K562 (cell line): ENCODE results near the gene RSPH3. TPM values are rescaled to one million over a fixed set of nuclear protein-coding genes. Genes with fewer than 3 reads are reported as not detected.

Source experiments
- ATAC-seq: fragments of 200-7000 bp; cut with Tn5 transposase; 3 replicates; pipeline ENCODE4 v1.9.1; 2020; ENCODE audit warnings: moderate library complexity
- BruUV-seq: library from RNA; stranded (reverse); fragments of 400-500 nt; replicated peaks from 2 replicates; lab custom pipeline; 2021; lab: Mats Ljungman, UMichigan
- CTCF ChIA-PET: fragments of 300-600 bp; formaldehyde crosslinking; extraction: SDS; loops from one replicate; lab custom pipeline; 2021; ENCODE audit warnings: low intra/inter-chr PET ratio; lab: Yijun Ruan, JAX
- POLR2A ChIA-PET: fragments of 300-600, 350-650 bp; sonication (Branson Sonifier 250); formaldehyde crosslinking; extraction: SDS; loops from one replicate; lab custom pipeline; 2021; ENCODE audit warnings: antibody characterized with exemption, inconsistent platforms; lab: Yijun Ruan, JAX
- DNase-seq, 4 experiments: peaks; one replicate each; pipeline versions ENCODE4 v3.0.0 to v3.0.0-alpha.2; 2011 to 2018; ENCODE audit warnings: low spot score in 3 of 4, mixed read lengths in 3 of 4; ENCODE audit errors: extremely low read depth in 1 of 4
- FAIRE-seq: peaks from 2 replicates; lab custom pipeline; 2011; peaks lifted over from hg19 to GRCh38; lab: Jason Lieb, UNC
- H2AFZ ChIP-seq: 2 replicates; pipeline ENCODE4 v1.6.0; 2011; ENCODE audit warnings: low read depth, low read length, control low read depth, inconsistent platforms
- H3K27ac ChIP-seq: fragments of 200-600 bp; 3 replicates; pipeline ENCODE4 v1.8.0; 2011; ENCODE audit warnings: low read depth, mild to moderate bottlenecking, control low read depth, inconsistent platforms, low read length, moderate library complexity, mixed read lengths; ENCODE audit errors: extremely low read depth
- H3K27me3 ChIP-seq, 2 experiments: fragments of 300-600 bp in 1 of 2; 2 replicates in 1 of 2; 3 replicates in 1 of 2; pipeline versions ENCODE4 v1.6.0 to v1.8.0; 2011; ENCODE audit warnings: inconsistent platforms in 2 of 2, low read length in 2 of 2, mild to moderate bottlenecking in 1 of 2, mixed read lengths in 1 of 2, moderate library complexity in 1 of 2; ENCODE audit not compliant: control insufficient read depth in 2 of 2, insufficient read depth in 2 of 2
- H3K36me3 ChIP-seq: fragments of 300-600 bp; 3 replicates; pipeline ENCODE4 v1.8.0; 2011; ENCODE audit warnings: mild to moderate bottlenecking, low read length, inconsistent platforms; ENCODE audit not compliant: control insufficient read depth, insufficient read depth
- H3K4me1 ChIP-seq, 2 experiments: fragments of 200-600 bp in 1 of 2; replicated peaks in 1 of 2; 2 replicates in 1 of 2; 3 replicates in 1 of 2; pipeline versions ENCODE4 v1.5.1 to v1.8.0; 2011; ENCODE audit warnings: inconsistent platforms in 2 of 2, low read length in 2 of 2, mild to moderate bottlenecking in 1 of 2, mixed read lengths in 1 of 2, moderate library complexity in 1 of 2; ENCODE audit not compliant: control insufficient read depth in 2 of 2, insufficient read depth in 2 of 2
- H3K4me2 ChIP-seq: 2 replicates; pipeline ENCODE4 v1.6.1; 2011; ENCODE audit warnings: low read length, control low read depth, inconsistent platforms, mixed read lengths; ENCODE audit not compliant: insufficient read depth
- H3K4me3 ChIP-seq: fragments of 200-600 bp; sonication (generic), shearing (Covaris generic); 2 replicates; pipeline ENCODE4 v1.5.1; 2016; ENCODE audit warnings: control low read depth, inconsistent platforms
- H3K79me2 ChIP-seq: fragments of 200-600 bp; 3 replicates; pipeline ENCODE4 v1.8.0; 2011; ENCODE audit warnings: low read length, inconsistent platforms; ENCODE audit not compliant: control insufficient read depth, insufficient read depth
- H3K9ac ChIP-seq, 2 experiments: 2 replicates each; pipeline versions ENCODE4 v1.6.0 to v1.6.1; 2011; ENCODE audit warnings: low read depth in 2 of 2, low read length in 2 of 2, control low read depth in 1 of 2, inconsistent platforms in 1 of 2, mild to moderate bottlenecking in 1 of 2, mixed read lengths in 1 of 2; ENCODE audit not compliant: insufficient read depth in 1 of 2
- H3K9me1 ChIP-seq: one replicate; pipeline ENCODE4 v1.6.0; 2011; ENCODE audit warnings: inconsistent platforms, mild to moderate bottlenecking, low read length, moderate library complexity; ENCODE audit not compliant: control insufficient read depth, insufficient read depth
- H3K9me3 ChIP-seq: replicated peaks from 2 replicates; pipeline ENCODE4 v1.5.1; 2011; ENCODE audit warnings: low read depth, low read length, inconsistent platforms; ENCODE audit not compliant: control insufficient read depth, insufficient read depth
- H4K20me1 ChIP-seq: replicated peaks from 2 replicates; pipeline ENCODE4 v1.6.1; 2011; ENCODE audit warnings: low read length, inconsistent platforms, mixed read lengths; ENCODE audit not compliant: control insufficient read depth, insufficient read depth
- BMI1 ChIP-seq: fragments of 150-350 bp; IDR thresholded peaks from 2 replicates; pipeline ENCODE4 v1.6.1; 2014; ENCODE audit warnings: low read length
- CBX8 ChIP-seq: fragments of 200-600 bp; sonication (generic); IDR thresholded peaks from 2 replicates; pipeline ENCODE4 v1.6.1; 2012; ENCODE audit warnings: borderline replicate concordance, mixed run types, low read depth, mild to moderate bottlenecking, moderate library complexity, mixed read lengths, low read length, control low read depth, inconsistent platforms; ENCODE audit not compliant: poor library complexity, severe bottlenecking; ENCODE audit errors: extremely low read depth
- CTBP1 ChIP-seq: fragments of 450-650 bp; IDR thresholded peaks from 2 replicates; pipeline ENCODE4 v1.6.1; 2016; ENCODE audit warnings: borderline replicate concordance
- ETS1 ChIP-seq: conservative IDR thresholded peaks from 2 replicates; pipeline ENCODE4 v1.6.1; 2011; ENCODE audit warnings: low read depth, mild to moderate bottlenecking, low read length; ENCODE audit not compliant: control insufficient read depth
- RNF2 ChIP-seq: sonication (generic); IDR thresholded peaks from 2 replicates; pipeline ENCODE4 v1.6.1; 2016
- SAP30 ChIP-seq: fragments of 200-600 bp; sonication (generic); IDR thresholded peaks from 2 replicates; pipeline ENCODE4 v1.6.1; 2012; ENCODE audit warnings: borderline replicate concordance, low read depth, mild to moderate bottlenecking, moderate library complexity, low read length, control low read depth, inconsistent platforms; ENCODE audit not compliant: insufficient read depth, poor library complexity, severe bottlenecking
- SIX5 ChIP-seq, 2 experiments: IDR thresholded peaks; 2 replicates each; pipeline ENCODE4 v1.6.1; 2011; ENCODE audit warnings: low read length in 2 of 2, borderline replicate concordance in 1 of 2, low read depth in 1 of 2, mild to moderate bottlenecking in 1 of 2, moderate library complexity in 1 of 2; ENCODE audit not compliant: insufficient read depth in 1 of 2
- SLC30A9 ChIP-seq: fragments of 250-450 bp; sonication (Bioruptor Pico); IDR thresholded peaks from 2 replicates; pipeline ENCODE4 v1.8.0; 2022; ENCODE audit warnings: mild to moderate bottlenecking, moderate library complexity
- ZBTB49 ChIP-seq: sonication (generic); formaldehyde crosslinking; IDR thresholded peaks from 2 replicates; pipeline ENCODE4 v1.8.0; 2022; ENCODE audit warnings: missing genetic modification reagents, mild to moderate bottlenecking, borderline replicate concordance
- ZNF589 ChIP-seq: fragments of 200-800 bp; sonication (Bioruptor generic); IDR thresholded peaks from 2 replicates; pipeline ENCODE4 v1.6.1; 2016; ENCODE audit warnings: low read depth, missing genetic modification characterization, missing compliant biosample characterization
- ZSCAN32 ChIP-seq: fragments of 450-650 bp; formaldehyde crosslinking; IDR thresholded peaks from 2 replicates; pipeline ENCODE4 v1.4.0; 2020; ENCODE audit warnings: mild to moderate bottlenecking, moderate library complexity
- WGBS: fragments of 100-300 bp; shearing (Covaris generic); methylation state at CpG from one replicate; pipeline ENCODE4 v1.1.6; 2016; ENCODE audit warnings: low coverage, mixed read lengths; ENCODE audit not compliant: insufficient coverage; ENCODE audit errors: missing lambda C conversion rate; 5-methylcytosine and 5-hydroxymethylcytosine counted together
- in situ Hi-C: fragments of 300-500 bp; cut with MboI; formaldehyde crosslinking; loops from 4 replicates; pipeline ENCODE4 v1.15.0; 2018; ENCODE audit warnings: inconsistent platforms, mixed read lengths
- intact Hi-C: fragments of 100-400 bp; cut with micrococcal nuclease; formaldehyde crosslinking; loops from 2 replicates; pipeline ENCODE4 v1.14.2; 2022
- polyA plus RNA-seq, 8 experiments: library from polyadenylated mRNA; depleted of rRNA in 4 of 8; stranded (reverse) in 5 of 8; unstranded in 3 of 8; fragments of >200 nt; fragmentation: Nextera tagmentation in 2 of 8; fragmentation: Illumina TruSeq in 1 of 8; extraction: Ambion mirVana in 2 of 8; extraction: Trizol in 1 of 8; gene quantifications; 2 replicates each; pipeline versions ENCODE4 v1.2.1 to v1.2.3, GENCODE V29; 2011 to 2014; ENCODE audit warnings: inconsistent platforms in 1 of 8, missing spikeins in 1 of 8
- total RNA-seq, 7 experiments: library from RNA; depleted of rRNA in 6 of 7; stranded (reverse); fragments of >200 nt in 6 of 7; fragmentation: Illumina TruSeq in 2 of 7; extraction: Trizol in 2 of 7; gene quantifications; 2 replicates each; pipeline versions ENCODE4 v1.2.1 to v1.2.3, GENCODE V29; 2011 to 2021; ENCODE audit warnings: low replicate concordance in 1 of 7
- TF ChIP-seq, protein P1 (sequence below): fragments of 450-650 bp; IDR thresholded peaks from 2 replicates; pipeline ENCODE4 v1.6.1; 2017; ENCODE audit warnings: antibody characterized with exemption, mild to moderate bottlenecking

Gene RSPH3
- total and polyA plus RNA-seq, 9 of the 15 experiments (the other 6 are each of a cell fraction or from before 2014, with no cell fraction given): 0.52 to 2.9 (median 1.5) TPM

DNA sequence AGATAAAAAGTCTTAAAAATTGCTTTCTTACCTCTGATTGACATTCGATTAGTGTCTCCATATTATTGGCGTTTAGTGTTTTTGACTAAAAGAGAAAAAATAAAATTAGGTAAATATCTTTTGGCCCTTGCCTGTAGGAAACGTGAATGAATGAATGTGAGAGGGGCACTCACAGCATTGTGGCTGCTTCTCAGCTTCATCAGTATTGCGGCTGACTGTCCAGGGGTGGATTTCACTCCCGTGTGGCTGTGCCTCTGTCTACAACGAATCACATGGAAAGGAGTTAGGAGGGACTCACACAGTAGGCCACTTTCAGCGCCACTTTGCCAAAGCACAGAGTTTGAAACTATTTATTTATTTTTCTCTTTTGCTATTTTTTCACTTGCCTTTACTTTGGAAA lies 43.9 kb upstream of the RSPH3 start:
- H3K27me3 ChIP-seq: peaks cover 59 to 64% of the 10 kb centered on the region in 2 experiments
- H3K27ac ChIP-seq: no peak overlapping the region
- FAIRE-seq (no peak), ATAC-seq (no peak), DNase-seq (no peak)
- ChIA-PET CTCF (interaction anchor here (2.1 kb wide), 1 partner anchor 60 kb away, joined by 14 read pairs; no protein-coding TSS in a partner anchor), POLR2A (interaction anchor here (1.0 kb wide), 1 partner anchor 9 kb away, joined by 3 read pairs; no protein-coding TSS in a partner anchor)
- no peak overlapping the region for H3K4me2 ChIP-seq
- H3K4me3 ChIP-seq: no peak overlapping the region
- H3K4me1 ChIP-seq: no peaks in the 10 kb centered on the region
- no TSS peak for BruUV-seq
- H3K79me2 ChIP-seq: no peaks in the 10 kb centered on the region
- no peak overlapping the region for H2AFZ ChIP-seq
- H3K9ac ChIP-seq: no peak overlapping the region
- intact Hi-C loops: loop anchor here (5.0 kb wide), 1 partner anchor 342 kb away; no protein-coding TSS in a partner anchor
- no peaks in the 10 kb centered on the region for H4K20me1 ChIP-seq
- H3K36me3 ChIP-seq: no peaks in the 10 kb centered on the region
- H3K9me1 ChIP-seq: no peaks in the 10 kb centered on the region
- WGBS: 2% methylated on average over 7 of the region's 7 CpGs
- no peaks in the 10 kb centered on the region for H3K9me3 ChIP-seq
- in situ Hi-C loops: loop anchor here (5.0 kb wide), 1 partner anchor 58 kb away; no protein-coding TSS in a partner anchor
- peak; percentile 36 for TF ChIP-seq CBX8
- TF ChIP-seq SAP30: no peak
- TF ChIP-seq SLC30A9 (CRISPR knock-in tag): no peak
- TF ChIP-seq CTBP1: no peak
- no peak for TF ChIP-seq ZSCAN32 (CRISPR knock-in tag)
- no peak for TF ChIP-seq ETS1
- TF ChIP-seq ZNF589 (CRISPR knock-in tag): no peak
- TF ChIP-seq BMI1: 0 out of 2 replicates have a peak, but pooled peaks have one; percentile 32
- peak; percentile 67; the same call in 1 of the 2 replicates for TF ChIP-seq RNF2
- no peak for TF ChIP-seq SIX5 (IDR thresholded peaks at IDR 0.05; ENCODE audit: borderline replicate concordance in 1 of 2, insufficient read depth in 1 of 2, low read depth in 1 of 2, low read length in 2 of 2)
- TF ChIP-seq, protein P1, sequence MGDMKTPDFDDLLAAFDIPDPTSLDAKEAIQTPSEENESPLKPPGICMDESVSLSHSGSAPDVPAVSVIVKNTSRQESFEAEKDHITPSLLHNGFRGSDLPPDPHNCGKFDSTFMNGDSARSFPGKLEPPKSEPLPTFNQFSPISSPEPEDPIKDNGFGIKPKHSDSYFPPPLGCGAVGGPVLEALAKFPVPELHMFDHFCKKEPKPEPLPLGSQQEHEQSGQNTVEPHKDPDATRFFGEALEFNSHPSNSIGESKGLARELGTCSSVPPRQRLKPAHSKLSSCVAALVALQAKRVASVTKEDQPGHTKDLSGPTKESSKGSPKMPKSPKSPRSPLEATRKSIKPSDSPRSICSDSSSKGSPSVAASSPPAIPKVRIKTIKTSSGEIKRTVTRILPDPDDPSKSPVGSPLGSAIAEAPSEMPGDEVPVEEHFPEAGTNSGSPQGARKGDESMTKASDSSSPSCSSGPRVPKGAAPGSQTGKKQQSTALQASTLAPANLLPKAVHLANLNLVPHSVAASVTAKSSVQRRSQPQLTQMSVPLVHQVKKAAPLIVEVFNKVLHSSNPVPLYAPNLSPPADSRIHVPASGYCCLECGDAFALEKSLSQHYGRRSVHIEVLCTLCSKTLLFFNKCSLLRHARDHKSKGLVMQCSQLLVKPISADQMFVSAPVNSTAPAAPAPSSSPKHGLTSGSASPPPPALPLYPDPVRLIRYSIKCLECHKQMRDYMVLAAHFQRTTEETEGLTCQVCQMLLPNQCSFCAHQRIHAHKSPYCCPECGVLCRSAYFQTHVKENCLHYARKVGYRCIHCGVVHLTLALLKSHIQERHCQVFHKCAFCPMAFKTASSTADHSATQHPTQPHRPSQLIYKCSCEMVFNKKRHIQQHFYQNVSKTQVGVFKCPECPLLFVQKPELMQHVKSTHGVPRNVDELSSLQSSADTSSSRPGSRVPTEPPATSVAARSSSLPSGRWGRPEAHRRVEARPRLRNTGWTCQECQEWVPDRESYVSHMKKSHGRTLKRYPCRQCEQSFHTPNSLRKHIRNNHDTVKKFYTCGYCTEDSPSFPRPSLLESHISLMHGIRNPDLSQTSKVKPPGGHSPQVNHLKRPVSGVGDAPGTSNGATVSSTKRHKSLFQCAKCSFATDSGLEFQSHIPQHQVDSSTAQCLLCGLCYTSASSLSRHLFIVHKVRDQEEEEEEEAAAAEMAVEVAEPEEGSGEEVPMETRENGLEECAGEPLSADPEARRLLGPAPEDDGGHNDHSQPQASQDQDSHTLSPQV: no peak
- no peak for TF ChIP-seq ZBTB49
